ENCODE results near the gene IL15RA. TPM values are rescaled to one million over a fixed set of nuclear protein-coding genes. Genes with fewer than 3 reads are reported as not detected.

Gene IL15RA
- total RNA-seq, 1 experiment from 2014 or later: 1.9 TPM

- TF ChIP-seq ZMAT4 (CRISPR knock-in tag; IDR thresholded peaks at IDR 0.05) (no peak), ZNF281 (CRISPR knock-in tag; IDR thresholded peaks at IDR 0.05) (no peak)
Measured at GRCh38 chr10:5948208-5948585, 29.1 kb downstream of the IL15RA start (continued).

- no peak overlapping the region for H3K27ac Mint-ChIP-seq
- ChIA-PET POLR2A (no interaction called here), CTCF (interaction anchor here (0.6 to 1.6 kb wide), 4 partner anchors 28 to 255 kb away, joined by 3 to 7 read pairs (median 4); partner anchors contain the start of gene PFKFB3)
- ATAC-seq (no peak), DNase-seq (ENCODE audit: low spot score) (no peak)
- H3K36me3 Mint-ChIP-seq: no peaks in the 10 kb centered on the region
- no peaks in the 10 kb centered on the region for H3K9me3 Mint-ChIP-seq
- H3K4me3 Mint-ChIP-seq: no peak overlapping the region
- no peak for TF ChIP-seq ZMAT4 (CRISPR knock-in tag; IDR thresholded peaks at IDR 0.05)
- TF ChIP-seq AR (CRISPR knock-in tag; IDR thresholded peaks at IDR 0.05): no peak
- no peak for TF ChIP-seq FOXK1 (CRISPR knock-in tag; IDR thresholded peaks at IDR 0.05)
- TF ChIP-seq ZNF121 (CRISPR knock-in tag; IDR thresholded peaks at IDR 0.05): no peak
- TF ChIP-seq E2F4 (CRISPR knock-in tag; IDR thresholded peaks at IDR 0.05; ENCODE audit: borderline replicate concordance, low read depth): no peak
- no peak for TF ChIP-seq RELA (CRISPR knock-in tag; IDR thresholded peaks at IDR 0.05; ENCODE audit: borderline replicate concordance)
- H3K27me3 Mint-ChIP-seq (ENCODE audit: low read depth): no peaks in the 10 kb centered on the region
- H3K4me1 Mint-ChIP-seq: peaks cover 33% of the 10 kb centered on the region
Measured at GRCh38 chr10:5947471-5948207, 29.7 kb downstream of the IL15RA start.

- peaks cover 36% of the 10 kb centered on the region for H3K4me1 Mint-ChIP-seq
- no peak for DNase-seq (ENCODE audit: low spot score)
- H3K36me3 Mint-ChIP-seq: no peaks in the 10 kb centered on the region
- no peaks in the 10 kb centered on the region for H3K27me3 Mint-ChIP-seq (ENCODE audit: low read depth)
- H3K9me3 Mint-ChIP-seq: no peaks in the 10 kb centered on the region
- H3K4me3 Mint-ChIP-seq: no peak overlapping the region
- ChIA-PET POLR2A (no interaction called here), CTCF (interaction anchor here (0.6 kb wide), 2 partner anchors 29 to 152 kb away, joined by 3 to 4 read pairs; no protein-coding TSS in a partner anchor)
- ATAC-seq: no peak
- no peak overlapping the region for H3K27ac Mint-ChIP-seq
- TF ChIP-seq OVOL2 (CRISPR knock-in tag; IDR thresholded peaks at IDR 0.05; ENCODE audit: borderline replicate concordance) (no peak), CTCF (IDR thresholded peaks at IDR 0.05) (no peak), ELF4 (CRISPR knock-in tag; IDR thresholded peaks at IDR 0.05; ENCODE audit: low read depth) (no peak), PRDM15 (CRISPR knock-in tag; IDR thresholded peaks at IDR 0.05) (no peak), ZBTB21 (CRISPR knock-in tag; IDR thresholded peaks at IDR 0.05; ENCODE audit: borderline replicate concordance) (no peak), FOXP1 (CRISPR knock-in tag; IDR thresholded peaks at IDR 0.05; ENCODE audit: borderline replicate concordance) (no peak), ESRRA (CRISPR knock-in tag; IDR thresholded peaks at IDR 0.05; ENCODE audit: borderline replicate concordance) (no peak), ZNF512 (CRISPR knock-in tag; IDR thresholded peaks at IDR 0.05; ENCODE audit: borderline replicate concordance) (no peak)
Measured at GRCh38 chr10:5946786-5947185, 30.6 kb downstream of the IL15RA start.

All from WTC11 (cell line).